22Rv1 (cell line): ENCODE data around the gene CFAP45.

Source experiments
- CTCF ChIP-seq: fragments of 450-650 bp; IDR thresholded peaks from 2 replicates; pipeline ENCODE4 v1.5.1; 2017; ENCODE audit warnings: mild to moderate bottlenecking
- ZFX ChIP-seq: fragments of 450-650 bp; IDR thresholded peaks from 2 replicates; pipeline ENCODE4 v1.6.1; 2017; ENCODE audit warnings: antibody characterized with exemption, borderline replicate concordance

- TF ChIP-seq CTCF (no peak), ZFX (no peak)
These were observed 4.7 kb downstream of the CFAP45 start for GRCh38 chr1:159895286-159895685.
